Activated naive CD4-positive, alpha-beta T cell treated with anti-CD3 and anti-CD28 coated beads for 36 hours (primary cell): ENCODE measurements around the gene MTA3. TPM values are rescaled to one million over a fixed set of nuclear protein-coding genes. Genes with fewer than 3 reads are reported as not detected.
A peak's percentile ranks its signal among the peaks of the same experiment; 100 is the strongest.

Experiments
- CTCF ChIA-PET: fragments of 350-600 bp; sonication (Branson Sonifier 250); formaldehyde crosslinking; loops from one replicate; lab custom pipeline; 2021; ENCODE audit warnings: antibody characterized with exemption; lab: Charles Lee
- DNase-seq: peaks from one replicate; pipeline ENCODE4 v3.0.0-alpha.2; 2020
- H3K27ac Mint-ChIP-seq: one replicate; pipeline ENCODE4 v1.8.0; 2021; ENCODE audit warnings: mild to moderate bottlenecking, mixed read lengths
- H3K27me3 Mint-ChIP-seq: one replicate; pipeline ENCODE4 v1.8.0; 2021; ENCODE audit warnings: low read depth, mixed read lengths
- H3K36me3 Mint-ChIP-seq: one replicate; pipeline ENCODE4 v1.8.0; 2021; ENCODE audit warnings: low read depth, mixed read lengths
- H3K4me1 Mint-ChIP-seq: one replicate; pipeline ENCODE4 v1.8.0; 2021; ENCODE audit warnings: low read depth, mixed read lengths
- H3K4me3 Mint-ChIP-seq: one replicate; pipeline ENCODE4 v1.8.0; 2021; ENCODE audit warnings: mild to moderate bottlenecking, moderate library complexity, mixed read lengths
- H3K9me3 Mint-ChIP-seq: one replicate; pipeline ENCODE4 v1.8.0; 2021; ENCODE audit warnings: mixed read lengths
- intact Hi-C: fragments of 100-400 bp; cut with micrococcal nuclease; formaldehyde crosslinking; loops from one replicate; pipeline ENCODE4 v1.15.1; 2023
- total RNA-seq, 2 experiments: library from RNA; stranded (reverse); gene quantifications; one replicate each; pipeline ENCODE4 v1.2.3, GENCODE V29; 2021

The MTA3 gene
- total RNA-seq, 2 experiments from 2014 or later: 31.9 to 38.0 TPM

DNA sequence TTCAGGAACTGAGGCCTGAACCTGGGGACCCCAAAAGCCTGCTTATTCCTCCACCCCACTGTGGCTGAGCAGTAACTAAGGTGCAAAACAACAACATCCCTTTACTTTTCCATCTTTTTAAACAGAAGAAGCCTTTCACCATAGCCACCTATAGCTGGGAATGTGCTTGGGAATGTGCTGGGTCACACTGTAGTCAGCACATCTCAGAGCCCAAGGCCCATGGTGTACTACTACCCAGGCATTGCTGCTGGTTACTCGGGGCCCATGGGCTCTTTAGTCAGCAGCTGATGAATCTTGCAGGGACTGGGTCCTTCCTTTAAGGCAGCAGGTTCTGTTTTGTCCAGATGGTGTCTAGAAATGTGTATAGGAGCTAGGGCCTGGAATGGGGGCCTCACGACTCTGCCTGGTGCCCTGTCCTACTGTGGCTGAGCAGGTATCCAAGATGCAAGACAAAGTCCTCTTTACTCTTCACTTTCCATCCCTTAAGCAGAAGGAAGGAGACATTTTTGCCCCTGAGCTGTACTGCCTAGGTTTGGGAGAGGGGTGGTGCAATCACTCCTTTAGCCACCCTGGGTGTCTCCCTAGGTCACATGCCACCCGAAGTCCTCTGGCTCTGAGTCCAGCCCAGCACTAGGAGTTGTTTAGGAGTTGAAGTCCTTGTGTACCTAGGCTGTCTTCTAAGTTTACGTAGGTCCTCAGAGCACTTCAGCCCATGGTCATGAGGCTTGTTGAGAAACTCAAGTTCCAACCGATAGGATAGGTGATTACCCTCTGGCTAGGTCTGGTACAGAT, 125.5 kb downstream of the MTA3 start:
- intact Hi-C loops: no loop called here
- CTCF ChIA-PET: interaction anchor here (1.5 kb wide), 1 partner anchor 11 kb away, joined by 4 read pairs; no protein-coding TSS in a partner anchor

DNA sequence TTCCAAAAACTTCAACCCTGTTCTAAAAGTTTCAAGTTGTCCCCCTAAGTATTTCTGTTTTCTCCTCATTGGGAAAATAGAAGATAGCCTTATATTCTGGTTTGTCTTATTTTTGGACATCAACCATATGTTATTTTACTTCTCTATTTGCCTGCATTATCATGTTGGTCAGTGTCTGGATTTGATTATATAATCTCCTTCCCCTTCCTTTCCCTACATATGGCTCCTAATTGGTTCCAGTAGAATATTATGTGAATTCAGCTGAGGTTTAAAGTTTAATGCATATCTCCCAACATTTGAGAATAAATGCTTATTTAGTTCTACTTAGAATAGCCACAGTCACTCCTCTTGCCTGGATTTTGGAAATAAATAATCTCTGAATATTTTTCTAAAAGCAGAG, 128.6 kb downstream of the MTA3 start:
- H3K9me3 Mint-ChIP-seq: no peaks in the 10 kb centered on the region
- no peaks in the 10 kb centered on the region for H3K27me3 Mint-ChIP-seq
- no peak for DNase-seq
- no peak overlapping the region for H3K4me3 Mint-ChIP-seq
- H3K27ac Mint-ChIP-seq: no peak overlapping the region
- intact Hi-C loops: no loop called here
- CTCF ChIA-PET: no interaction called here
- no peaks in the 10 kb centered on the region for H3K36me3 Mint-ChIP-seq
- peaks cover 6% of the 10 kb centered on the region for H3K4me1 Mint-ChIP-seq

More for the DNA sequence above, 125.5 kb downstream of the MTA3 start:
- no peaks in the 10 kb centered on the region for H3K27me3 Mint-ChIP-seq
- peaks cover 3% of the 10 kb centered on the region for H3K36me3 Mint-ChIP-seq
- H3K4me3 Mint-ChIP-seq: no peak overlapping the region
- H3K4me1 Mint-ChIP-seq: peaks cover 6% of the 10 kb centered on the region
- no peak overlapping the region for H3K27ac Mint-ChIP-seq
- no peaks in the 10 kb centered on the region for H3K9me3 Mint-ChIP-seq
- no peak for DNase-seq

DNA sequence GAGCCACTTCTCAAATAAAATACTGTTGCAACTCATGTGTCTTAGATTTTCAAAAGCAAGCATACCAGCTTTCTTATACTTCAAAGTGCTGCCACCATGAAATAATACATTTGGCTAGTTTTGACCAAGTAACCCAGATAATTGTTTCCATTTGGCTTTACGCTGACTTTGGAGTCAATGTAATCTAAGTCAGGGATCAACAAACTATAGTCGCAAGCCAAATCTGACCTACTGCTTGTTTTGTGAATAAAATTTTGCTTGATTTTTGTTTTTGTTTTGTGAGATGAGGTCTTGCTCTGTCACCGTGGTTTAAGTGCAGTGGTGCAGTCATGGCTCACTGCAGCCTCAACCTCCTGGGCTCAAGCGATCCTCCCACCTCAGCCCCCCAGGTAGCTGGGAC, 130.5 kb downstream of the MTA3 start:
- no peaks in the 10 kb centered on the region for H3K9me3 Mint-ChIP-seq
- no peaks in the 10 kb centered on the region for H3K4me1 Mint-ChIP-seq
- H3K36me3 Mint-ChIP-seq: peaks cover 2% of the 10 kb centered on the region
- no peak overlapping the region for H3K4me3 Mint-ChIP-seq
- H3K27ac Mint-ChIP-seq: no peak overlapping the region
- H3K27me3 Mint-ChIP-seq: no peaks in the 10 kb centered on the region
- CTCF ChIA-PET: interaction anchor here (0.9 kb wide), 1 partner anchor 23 kb away, joined by 3 read pairs; no protein-coding TSS in a partner anchor
- intact Hi-C loops: no loop called here
- no peak for DNase-seq

DNA sequence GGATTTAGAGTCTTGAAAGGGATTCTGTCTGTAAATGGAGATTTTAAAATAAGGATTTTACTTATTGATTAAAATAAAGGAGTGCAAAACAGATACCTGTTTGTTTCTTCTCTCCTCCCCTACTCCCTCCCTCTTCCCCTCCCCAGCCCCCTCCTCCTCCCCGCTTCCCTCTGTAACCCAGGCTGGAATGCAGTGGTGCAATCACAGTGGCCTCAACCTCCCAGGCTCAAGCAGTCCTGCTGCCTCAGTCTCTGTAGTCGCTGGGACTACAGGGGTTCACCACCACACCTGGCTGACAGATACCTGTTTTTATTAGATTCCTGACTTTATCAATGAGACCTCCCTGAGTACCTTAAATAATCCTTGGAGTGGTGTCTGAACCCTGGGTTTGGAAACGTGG, 138.4 kb downstream of the MTA3 start:
- Mint-ChIP-seq H3K4me3 (no peak overlapping the region), H3K9me3 (no peaks in the 10 kb centered on the region), H3K4me1 (no peaks in the 10 kb centered on the region), H3K27me3 (no peaks in the 10 kb centered on the region), H3K36me3 (peaks cover 9% of the 10 kb centered on the region), H3K27ac (no peak overlapping the region)
- no peak for DNase-seq
- intact Hi-C loops: no loop called here
- CTCF ChIA-PET: interaction anchor here (0.6 kb wide), 1 partner anchor 195 kb away, joined by 4 read pairs; no protein-coding TSS in a partner anchor

DNA sequence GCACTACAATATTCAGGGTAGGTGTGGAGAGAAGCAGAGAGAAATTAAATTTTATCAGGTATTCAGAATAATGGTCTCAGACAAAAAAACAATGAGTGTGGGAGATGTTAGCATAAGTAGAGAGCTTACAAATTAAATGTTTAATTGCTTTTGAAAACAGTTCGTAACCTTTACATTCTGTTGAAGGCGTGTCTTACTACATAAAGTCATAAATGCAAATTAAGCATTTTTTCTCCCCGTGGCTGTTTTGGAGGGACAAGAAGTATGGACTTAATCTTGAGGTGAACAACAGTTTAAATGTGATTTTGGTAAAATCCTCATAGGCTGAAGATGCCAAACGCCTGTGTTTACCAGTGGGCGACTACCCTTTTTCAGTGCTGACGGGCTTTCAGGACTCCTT, 139.7 kb downstream of the MTA3 start:
- Mint-ChIP-seq H3K4me3 (no peak overlapping the region), H3K36me3 (peaks cover 8% of the 10 kb centered on the region), H3K27ac (no peak overlapping the region), H3K4me1 (no peaks in the 10 kb centered on the region), H3K27me3 (no peaks in the 10 kb centered on the region), H3K9me3 (no peaks in the 10 kb centered on the region)
- intact Hi-C loops: no loop called here
- DNase-seq: no peak
- CTCF ChIA-PET: no interaction called here

DNA sequence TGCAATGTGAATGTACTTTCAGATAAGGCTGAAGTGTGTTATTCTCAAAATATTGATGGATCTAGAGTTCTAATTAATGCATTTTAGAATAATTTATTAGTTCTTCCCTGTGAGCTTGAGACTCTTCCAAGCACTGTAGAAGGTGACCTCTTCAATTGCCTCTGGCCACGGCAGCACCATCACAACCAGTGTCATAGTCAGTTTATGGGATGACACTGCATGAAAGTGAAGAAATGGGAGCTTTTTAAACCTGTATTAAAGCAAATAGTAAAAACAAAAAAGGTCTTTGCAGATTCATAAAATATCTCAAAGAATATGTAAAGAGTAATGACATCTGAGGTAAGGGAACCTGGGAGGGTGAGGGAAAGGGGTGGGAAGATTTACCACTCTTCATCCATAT, 143.5 kb downstream of the MTA3 start:
- no peak overlapping the region for H3K27ac Mint-ChIP-seq
- H3K4me3 Mint-ChIP-seq: no peak overlapping the region
- H3K4me1 Mint-ChIP-seq: no peaks in the 10 kb centered on the region
- H3K36me3 Mint-ChIP-seq: peaks cover 7% of the 10 kb centered on the region
- DNase-seq: no peak
- intact Hi-C loops: no loop called here
- H3K27me3 Mint-ChIP-seq: no peaks in the 10 kb centered on the region
- CTCF ChIA-PET: no interaction called here
- H3K9me3 Mint-ChIP-seq: no peaks in the 10 kb centered on the region

DNA sequence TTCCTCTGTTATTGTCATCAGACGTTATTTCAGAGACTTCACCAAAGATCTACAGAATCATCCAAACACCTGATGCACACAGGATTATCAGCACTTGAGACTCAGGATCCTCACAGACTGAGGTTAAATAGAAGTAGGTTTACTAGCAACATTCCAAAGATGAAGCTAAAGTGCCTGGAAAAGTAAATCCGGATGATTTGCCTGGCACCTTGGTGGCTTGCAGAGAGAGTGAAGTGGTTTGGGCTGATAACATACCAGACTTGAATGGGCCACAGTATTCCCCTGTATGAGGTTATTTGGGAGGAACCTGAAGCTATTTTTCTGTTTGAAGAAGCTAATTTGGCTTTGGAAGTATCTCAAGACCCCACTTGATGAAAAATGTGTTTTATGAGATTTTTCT, 144.5 kb downstream of the MTA3 start:
- Mint-ChIP-seq H3K4me1 (no peaks in the 10 kb centered on the region), H3K27me3 (no peaks in the 10 kb centered on the region), H3K9me3 (no peaks in the 10 kb centered on the region), H3K36me3 (peaks cover 7% of the 10 kb centered on the region), H3K4me3 (no peak overlapping the region), H3K27ac (no peak overlapping the region)
- CTCF ChIA-PET: interaction anchor here (0.6 kb wide), 1 partner anchor 209 kb away, joined by 4 read pairs; no protein-coding TSS in a partner anchor
- no peak for DNase-seq
- intact Hi-C loops: no loop called here

DNA sequence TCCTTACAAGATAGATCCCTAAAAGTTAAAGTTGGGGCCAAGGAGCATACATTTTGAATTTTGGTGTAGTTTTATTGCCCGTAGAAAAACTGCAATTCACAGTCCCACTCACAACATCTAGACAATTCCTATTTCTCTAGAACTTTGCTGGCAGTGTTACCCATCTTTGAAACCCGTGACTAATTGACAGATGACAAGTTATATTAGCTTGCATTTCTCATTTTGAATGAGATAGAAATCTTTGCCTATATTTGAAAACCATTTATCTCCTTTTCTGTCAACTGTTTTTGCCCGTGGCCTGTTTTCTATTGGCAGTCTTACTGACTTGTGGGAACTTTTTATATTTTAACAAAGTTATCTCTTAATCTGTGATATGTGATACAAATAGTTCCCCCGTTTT, 145.5 kb downstream of the MTA3 start:
- intact Hi-C loops: no loop called here
- Mint-ChIP-seq H3K27me3 (no peaks in the 10 kb centered on the region), H3K4me3 (no peak overlapping the region), H3K36me3 (peaks cover 2% of the 10 kb centered on the region), H3K9me3 (no peaks in the 10 kb centered on the region), H3K4me1 (no peaks in the 10 kb centered on the region), H3K27ac (no peak overlapping the region)
- CTCF ChIA-PET: no interaction called here
- DNase-seq: no peak

DNA sequence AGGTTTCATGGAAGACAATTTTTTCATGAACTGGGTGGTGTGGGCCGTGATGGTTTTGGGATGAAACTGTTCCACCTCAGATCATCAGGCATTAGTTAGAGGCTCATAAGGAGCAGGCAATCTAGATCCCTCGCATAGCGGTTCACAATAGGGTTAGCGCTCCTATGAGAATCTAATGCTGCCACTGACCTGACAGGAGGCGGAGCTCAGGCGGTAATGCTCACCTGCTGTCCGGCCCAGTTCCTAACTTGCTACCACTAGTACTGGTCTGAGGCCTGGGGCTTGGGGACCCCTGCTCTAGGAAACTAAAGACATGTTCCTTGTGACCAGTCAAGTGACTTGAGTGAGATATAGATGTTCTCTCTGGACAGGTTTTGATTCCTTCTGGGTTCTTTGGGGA, 146.3 kb downstream of the MTA3 start:
- H3K27me3 Mint-ChIP-seq: no peaks in the 10 kb centered on the region
- no peak overlapping the region for H3K27ac Mint-ChIP-seq
- no peak for DNase-seq
- H3K4me3 Mint-ChIP-seq: no peak overlapping the region
- CTCF ChIA-PET: no interaction called here
- no peaks in the 10 kb centered on the region for H3K36me3 Mint-ChIP-seq
- intact Hi-C loops: no loop called here
- no peaks in the 10 kb centered on the region for H3K4me1 Mint-ChIP-seq
- H3K9me3 Mint-ChIP-seq: no peaks in the 10 kb centered on the region

DNA sequence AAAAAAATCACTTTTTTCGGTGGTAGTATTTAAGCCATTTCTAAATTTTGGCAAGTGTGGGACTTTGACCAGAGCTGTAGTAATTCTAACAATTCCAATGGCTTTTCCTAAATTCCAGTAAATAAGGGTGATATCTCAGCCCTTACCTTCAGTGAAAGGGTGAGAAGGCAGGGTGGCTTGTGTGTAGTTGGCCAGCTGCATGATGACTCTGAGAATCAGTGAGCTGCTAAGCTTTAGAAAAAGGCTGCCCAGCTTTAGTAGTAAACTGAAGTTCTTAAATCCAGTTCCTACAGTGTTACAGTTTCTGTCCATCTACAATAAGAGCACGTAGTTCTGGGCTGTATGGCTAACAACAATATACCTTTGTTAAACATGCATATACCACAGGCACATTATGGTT, 153.5 kb downstream of the MTA3 start:
- CTCF ChIA-PET: interaction anchor here (0.6 kb wide), 1 partner anchor 22 kb away, joined by 3 read pairs; no protein-coding TSS in a partner anchor
- no peak overlapping the region for H3K27ac Mint-ChIP-seq
- no peaks in the 10 kb centered on the region for H3K27me3 Mint-ChIP-seq
- no peak for DNase-seq
- H3K4me3 Mint-ChIP-seq: no peak overlapping the region
- intact Hi-C loops: loop anchor here (1.0 to 2.0 kb wide), 2 partner anchors 89 to 361 kb away; partner anchors contain the start of gene COX7A2L
- H3K4me1 Mint-ChIP-seq: peaks cover 10% of the 10 kb centered on the region
- H3K36me3 Mint-ChIP-seq: peaks cover 3% of the 10 kb centered on the region
- no peaks in the 10 kb centered on the region for H3K9me3 Mint-ChIP-seq

DNA sequence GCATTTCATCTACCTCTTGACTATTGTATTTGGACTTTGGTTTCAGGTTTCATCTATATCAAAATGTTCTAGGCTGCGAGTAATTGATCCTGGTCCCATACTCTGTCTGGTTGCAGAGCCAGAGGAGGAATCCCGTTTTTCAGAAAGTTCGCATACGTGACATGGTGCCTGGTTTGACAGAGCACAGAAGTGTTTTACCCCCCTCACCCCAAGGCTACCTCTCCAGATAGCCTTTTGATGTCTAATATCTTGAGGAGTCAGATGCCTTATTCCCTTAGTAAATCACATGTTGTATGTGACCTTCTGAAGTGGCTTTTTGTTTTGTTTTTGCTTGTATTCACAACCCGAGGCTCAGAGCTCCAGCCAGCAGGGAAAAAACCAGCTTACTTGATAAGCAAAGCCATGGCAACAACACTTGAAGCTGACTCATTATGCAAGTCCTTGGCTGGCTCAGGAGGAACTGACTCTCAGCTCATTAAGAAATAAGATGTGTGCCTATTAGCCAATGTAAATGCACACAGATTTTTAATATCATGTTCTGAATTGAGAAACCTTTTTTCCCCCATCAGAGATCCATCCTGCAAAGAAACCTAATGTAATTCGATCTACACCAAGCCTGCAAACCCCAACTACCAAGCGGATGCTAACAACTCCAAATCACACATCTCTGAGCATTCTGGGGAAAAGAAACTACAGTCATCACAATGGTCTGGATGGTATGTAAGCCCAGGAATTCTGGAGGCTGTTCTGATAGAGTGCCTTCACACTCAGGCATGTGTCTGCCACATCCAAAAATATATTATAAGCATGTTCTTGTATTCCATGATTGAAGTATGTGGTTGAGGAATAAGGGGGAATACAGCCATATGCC, 154.1 kb downstream of the MTA3 start:
- CTCF ChIA-PET: interaction anchor here (0.6 kb wide), 1 partner anchor 23 kb away, joined by 3 read pairs; no protein-coding TSS in a partner anchor
- H3K4me3 Mint-ChIP-seq: no peak overlapping the region
- H3K27me3 Mint-ChIP-seq: no peaks in the 10 kb centered on the region
- intact Hi-C loops: loop anchor here (1.0 to 2.0 kb wide), 2 partner anchors 88 to 361 kb away; partner anchors contain the start of gene COX7A2L
- peak; percentile 77 for DNase-seq
- H3K27ac Mint-ChIP-seq: peak overlapping the region; percentile 39
- H3K4me1 Mint-ChIP-seq: peaks cover 10% of the 10 kb centered on the region
- no peaks in the 10 kb centered on the region for H3K9me3 Mint-ChIP-seq
- peaks cover 3% of the 10 kb centered on the region for H3K36me3 Mint-ChIP-seq

DNA sequence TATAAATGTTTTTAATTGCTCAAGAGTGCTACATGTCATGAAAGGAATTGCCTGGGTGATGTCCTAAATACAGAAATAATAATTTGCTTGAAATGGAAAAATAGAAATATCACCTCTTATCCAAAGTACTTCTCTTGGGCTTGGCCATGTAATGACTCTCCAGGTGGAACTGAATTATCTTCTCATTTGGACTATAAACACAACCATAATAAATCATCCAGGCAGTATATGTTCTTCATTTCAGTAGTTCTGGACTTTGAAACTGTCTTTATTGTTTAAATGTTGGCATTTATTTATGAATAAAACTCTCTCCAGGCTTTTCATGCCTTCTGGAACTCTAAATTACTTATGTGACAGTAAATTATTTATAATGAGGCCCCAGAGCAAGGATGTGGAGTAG, 155.0 kb downstream of the MTA3 start:
- H3K9me3 Mint-ChIP-seq: no peaks in the 10 kb centered on the region
- DNase-seq: no peak
- peaks cover 3% of the 10 kb centered on the region for H3K36me3 Mint-ChIP-seq
- H3K27ac Mint-ChIP-seq: no peak overlapping the region
- H3K27me3 Mint-ChIP-seq: no peaks in the 10 kb centered on the region
- CTCF ChIA-PET: no interaction called here
- intact Hi-C loops: loop anchor here (2.0 kb wide), 1 partner anchor 87 kb away; no protein-coding TSS in a partner anchor
- peaks cover 10% of the 10 kb centered on the region for H3K4me1 Mint-ChIP-seq
- H3K4me3 Mint-ChIP-seq: no peak overlapping the region
